ENCODE data around the gene HUWE1. TPM values are rescaled to one million over a fixed set of nuclear protein-coding genes. Genes with fewer than 3 reads are reported as not detected.
A peak's percentile ranks its signal among the peaks of the same experiment; 100 is the strongest.

HUWE1 gene
- 100 to 1,000 TPM; 187 to 241 (median 218) TPM for total RNA-seq
- 116 TPM for total RNA-seq (2013)

GRCh38 chrX:53686151-53686885, at the start of gene HUWE1:
Gene HUWE1, minus strand, starts transcription at chrX:53686719. Its CDS starts 32,612 bp downstream, at chrX:53654107.
- TF ChIP-seq CTCF (IDR thresholded peaks at IDR 0.05), result no peak
- H3K27me3 Mint-ChIP-seq (ENCODE audit: low read depth in 2 of 2), result no peaks in the 10 kb centered on the region
- peak within 1 kb of the TSS; percentile 87 for H3K27ac ChIP-seq (ENCODE audit: low read length)
- no peaks in the 10 kb centered on the region for H3K9me3 ChIP-seq (ENCODE audit: control insufficient read depth, insufficient read depth, low read length)
- intact Hi-C loops (cut with micrococcal nuclease), result loop anchor here (10.0 kb wide), 1 partner anchor 602 kb away; the partner anchor contains the start of gene TSPYL2
- H3K36me3 ChIP-seq (ENCODE audit: control insufficient read depth, insufficient read depth, low read length), result peaks cover 5% of the 10 kb centered on the region
- H3K27me3 ChIP-seq (ENCODE audit: control insufficient read depth, insufficient read depth, low read length), result no peaks in the 10 kb centered on the region
- ATAC-seq (peak; percentile 39 to 60 (median 46)), DNase-seq (peak; percentile 76 to 86)
- no peaks in the 10 kb centered on the region for H3K36me3 Mint-ChIP-seq
- H3K27ac Mint-ChIP-seq, result peak within 1 kb of the TSS; percentile 88 to 94
- H3K9me3 Mint-ChIP-seq, result no peaks in the 10 kb centered on the region
- peaks cover 12% of the 10 kb centered on the region for H3K4me1 ChIP-seq (ENCODE audit: control insufficient read depth, insufficient read depth, low read length)
- WGBS (ENCODE audit: insufficient coverage), result under 1% methylated on average over 47 of the region's 61 CpGs
- H3K4me1 Mint-ChIP-seq, result peaks cover 26 to 34% of the 10 kb centered on the region in 2 donors
- peak within 1 kb of the TSS; percentile 65 for H3K4me3 ChIP-seq (ENCODE audit: low read length)
- peak within 1 kb of the TSS; percentile 91 for H3K4me3 Mint-ChIP-seq

GRCh38 chrX:53732797-53733196, 46.3 kb upstream of the HUWE1 start:
- H3K36me3 Mint-ChIP-seq, result no peaks in the 10 kb centered on the region
- peaks cover 0 to 5% of the 10 kb centered on the region in 2 donors for H3K4me1 Mint-ChIP-seq
- no peaks in the 10 kb centered on the region for H3K4me1 ChIP-seq (ENCODE audit: control insufficient read depth, insufficient read depth, low read length)
- WGBS (ENCODE audit: insufficient coverage), result 82% methylated on average over 1 of the region's 2 CpGs
- no peak for TF ChIP-seq CTCF (IDR thresholded peaks at IDR 0.05)
- H3K4me3 Mint-ChIP-seq, result no peak overlapping the region
- no peak overlapping the region for H3K4me3 ChIP-seq (ENCODE audit: low read length)
- ATAC-seq, result no peak
- intact Hi-C loops (cut with micrococcal nuclease), result no loop called here
- no peaks in the 10 kb centered on the region for H3K9me3 Mint-ChIP-seq
- no peaks in the 10 kb centered on the region for H3K9me3 ChIP-seq (ENCODE audit: control insufficient read depth, insufficient read depth, low read length)
- DNase-seq, result no peak
- H3K27ac Mint-ChIP-seq, result no peak overlapping the region
- peaks cover 3 to 9% of the 10 kb centered on the region in 2 donors for H3K27me3 Mint-ChIP-seq (ENCODE audit: low read depth in 2 of 2)
- no peak overlapping the region for H3K27ac ChIP-seq (ENCODE audit: low read length)
- no peaks in the 10 kb centered on the region for H3K27me3 ChIP-seq (ENCODE audit: control insufficient read depth, insufficient read depth, low read length)
- H3K36me3 ChIP-seq (ENCODE audit: control insufficient read depth, insufficient read depth, low read length), result no peaks in the 10 kb centered on the region

- no peak overlapping the region for H3K4me3 Mint-ChIP-seq
- Histone ChIP-seq H3K4me3 (ENCODE audit: low read length) (no peak overlapping the region), H3K27me3 (ENCODE audit: control insufficient read depth, insufficient read depth, low read length) (no peaks in the 10 kb centered on the region), H3K27ac (ENCODE audit: low read length) (no peak overlapping the region), H3K9me3 (ENCODE audit: control insufficient read depth, insufficient read depth, low read length) (no peaks in the 10 kb centered on the region), H3K36me3 (ENCODE audit: control insufficient read depth, insufficient read depth, low read length) (no peaks in the 10 kb centered on the region), H3K4me1 (ENCODE audit: control insufficient read depth, insufficient read depth, low read length) (no peaks in the 10 kb centered on the region)
- H3K36me3 Mint-ChIP-seq, result no peaks in the 10 kb centered on the region
- no peaks in the 10 kb centered on the region for H3K9me3 Mint-ChIP-seq
- intact Hi-C loops (cut with micrococcal nuclease), result no loop called here
- no peak overlapping the region for H3K27ac Mint-ChIP-seq
- ATAC-seq (no peak), DNase-seq (no peak)
- TF ChIP-seq CTCF (IDR thresholded peaks at IDR 0.05), result no peak
- peaks cover 0 to 3% of the 10 kb centered on the region in 2 donors for H3K27me3 Mint-ChIP-seq (ENCODE audit: low read depth in 2 of 2)
- no CpG with 5 or more reads among the region's 1 CpG for WGBS (ENCODE audit: insufficient coverage)
- H3K4me1 Mint-ChIP-seq, result peaks cover 0 to 5% of the 10 kb centered on the region in 2 donors
Observed at GRCh38 chrX:53729751-53730150, 43.2 kb upstream of the HUWE1 start.

All from natural killer cell (primary cell).